Measurements from ENCODE around the gene AMELX.

AMELX gene

GRCh38 chrX:11341274-11342201 is 48.3 kb downstream of the AMELX start:
- H3K27ac ChIP-seq = peak overlapping the region; percentile 24 to 70
- peak overlapping the region; percentile 24 for H3K4me3 ChIP-seq
- DNase-seq (ENCODE audit: low spot score) = no peak
- TF ChIP-seq, protein P1, sequence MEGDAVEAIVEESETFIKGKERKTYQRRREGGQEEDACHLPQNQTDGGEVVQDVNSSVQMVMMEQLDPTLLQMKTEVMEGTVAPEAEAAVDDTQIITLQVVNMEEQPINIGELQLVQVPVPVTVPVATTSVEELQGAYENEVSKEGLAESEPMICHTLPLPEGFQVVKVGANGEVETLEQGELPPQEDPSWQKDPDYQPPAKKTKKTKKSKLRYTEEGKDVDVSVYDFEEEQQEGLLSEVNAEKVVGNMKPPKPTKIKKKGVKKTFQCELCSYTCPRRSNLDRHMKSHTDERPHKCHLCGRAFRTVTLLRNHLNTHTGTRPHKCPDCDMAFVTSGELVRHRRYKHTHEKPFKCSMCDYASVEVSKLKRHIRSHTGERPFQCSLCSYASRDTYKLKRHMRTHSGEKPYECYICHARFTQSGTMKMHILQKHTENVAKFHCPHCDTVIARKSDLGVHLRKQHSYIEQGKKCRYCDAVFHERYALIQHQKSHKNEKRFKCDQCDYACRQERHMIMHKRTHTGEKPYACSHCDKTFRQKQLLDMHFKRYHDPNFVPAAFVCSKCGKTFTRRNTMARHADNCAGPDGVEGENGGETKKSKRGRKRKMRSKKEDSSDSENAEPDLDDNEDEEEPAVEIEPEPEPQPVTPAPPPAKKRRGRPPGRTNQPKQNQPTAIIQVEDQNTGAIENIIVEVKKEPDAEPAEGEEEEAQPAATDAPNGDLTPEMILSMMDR (IDR thresholded peaks at IDR 0.05) = no peak

GRCh38 chrX:11342673-11343072 is 49.5 kb downstream of the AMELX start:
- Histone ChIP-seq H3K4me3 (no peak overlapping the region), H3K27ac (no peak overlapping the region)
- TF ChIP-seq, protein P1 (IDR thresholded peaks at IDR 0.05) = no peak
- no peak for DNase-seq (ENCODE audit: low spot score)

- TF ChIP-seq, protein P1 (IDR thresholded peaks at IDR 0.05) = no peak
- no peak for DNase-seq (ENCODE audit: low spot score)
- no peak overlapping the region for H3K4me3 ChIP-seq
- H3K27ac ChIP-seq = no peak overlapping the region
Observed at GRCh38 chrX:11346121-11346682, 53.0 kb downstream of the AMELX start.

DNA sequence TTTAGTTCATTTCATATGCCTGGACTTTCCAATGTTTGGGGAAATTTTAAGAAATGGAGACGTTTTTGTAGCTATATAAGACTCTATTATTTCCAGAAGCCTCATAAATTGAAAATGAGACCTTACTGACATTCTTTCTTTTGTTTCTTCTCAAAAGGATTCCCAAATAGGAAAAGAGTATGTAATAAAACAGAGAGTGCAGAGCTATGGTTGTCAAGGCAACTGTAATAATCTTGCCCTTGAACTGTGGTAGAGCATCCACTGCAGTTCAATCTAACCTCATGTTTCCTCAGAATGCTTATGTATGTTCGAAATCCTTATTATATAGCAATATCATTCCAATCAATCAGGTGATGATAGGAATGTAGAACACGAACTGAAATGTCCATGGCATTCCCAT is 54.1 kb downstream of the AMELX start:
- Histone ChIP-seq H3K27ac (no peak overlapping the region), H3K4me3 (no peak overlapping the region)
- no peak for DNase-seq (ENCODE audit: low spot score)
- TF ChIP-seq, protein P1 (IDR thresholded peaks at IDR 0.05) = no peak

DNA sequence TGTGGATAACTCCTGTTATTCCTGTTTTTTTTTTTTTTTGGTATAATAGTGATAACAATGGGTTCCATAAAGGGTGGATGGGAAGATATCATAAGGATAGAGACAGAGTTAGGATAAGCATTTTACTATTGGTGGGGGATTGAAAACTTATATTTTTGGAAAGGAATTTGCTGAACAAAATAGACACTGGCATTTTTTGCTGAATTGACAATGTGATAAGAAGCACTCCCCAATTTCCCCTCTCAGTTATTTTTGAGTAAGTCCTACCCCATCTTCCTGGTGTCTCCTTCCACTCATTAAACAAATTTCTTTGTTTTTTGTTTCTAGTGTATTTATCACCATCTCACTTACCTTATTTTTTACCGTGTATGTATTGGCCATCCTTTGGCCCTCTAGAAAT is 55.8 kb downstream of the AMELX start:
- H3K4me3 ChIP-seq = no peak overlapping the region

DNA sequence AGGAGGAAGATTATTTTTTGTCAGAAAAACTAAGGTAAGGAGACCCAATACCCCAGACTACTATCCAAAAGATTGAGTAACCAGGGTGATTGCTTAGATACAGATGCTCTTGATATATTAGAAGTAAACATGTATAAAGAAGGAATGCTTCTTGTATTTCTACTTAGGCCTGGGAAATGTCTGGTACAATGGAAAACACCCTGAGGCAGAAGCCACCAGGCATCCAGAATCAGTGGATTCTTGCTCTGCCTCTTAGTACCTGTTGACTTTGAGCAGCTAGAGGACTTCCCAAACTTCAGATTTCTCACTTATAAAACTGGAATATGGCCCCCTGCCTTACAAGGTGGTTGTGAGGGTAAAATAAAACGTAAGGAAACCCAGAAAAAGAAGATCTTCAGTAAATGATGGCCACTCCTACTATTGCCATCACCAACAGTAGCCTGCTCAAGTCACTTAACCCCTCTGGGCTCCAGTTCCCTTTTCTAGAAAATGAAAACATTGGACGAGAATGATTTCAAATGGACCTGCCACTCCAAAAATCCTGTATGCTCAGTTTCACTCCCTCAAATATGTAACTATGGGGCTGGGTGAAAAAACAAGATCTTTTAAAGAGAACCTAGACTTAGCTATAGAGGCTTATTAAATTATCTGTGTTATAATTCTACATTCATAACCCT is 56.6 kb downstream of the AMELX start:
- TF ChIP-seq, protein P1 (IDR thresholded peaks at IDR 0.05) = no peak
- no peak overlapping the region for H3K27ac ChIP-seq
- peak overlapping the region; percentile 25 for H3K4me3 ChIP-seq
- no peak for DNase-seq (ENCODE audit: low spot score)

More for the DNA sequence above, 55.8 kb downstream of the AMELX start:
- no peak overlapping the region for H3K27ac ChIP-seq
- TF ChIP-seq, protein P1 (IDR thresholded peaks at IDR 0.05) = no peak
- no peak for DNase-seq (ENCODE audit: low spot score)
